NCI-H82 treated with DMSO at 0.1 percent for 48 hours (cell line): Measurements from ENCODE around the gene ATP9A.
A peak's percentile ranks its signal among the peaks of the same experiment; 100 is the strongest.

Experiments
- DNase-seq: peaks from one replicate; lab custom pipeline; 2025; ENCODE audit not compliant: unreplicated experiment; lab: John Stamatoyannopoulos, UW

ATP9A gene

DNA sequence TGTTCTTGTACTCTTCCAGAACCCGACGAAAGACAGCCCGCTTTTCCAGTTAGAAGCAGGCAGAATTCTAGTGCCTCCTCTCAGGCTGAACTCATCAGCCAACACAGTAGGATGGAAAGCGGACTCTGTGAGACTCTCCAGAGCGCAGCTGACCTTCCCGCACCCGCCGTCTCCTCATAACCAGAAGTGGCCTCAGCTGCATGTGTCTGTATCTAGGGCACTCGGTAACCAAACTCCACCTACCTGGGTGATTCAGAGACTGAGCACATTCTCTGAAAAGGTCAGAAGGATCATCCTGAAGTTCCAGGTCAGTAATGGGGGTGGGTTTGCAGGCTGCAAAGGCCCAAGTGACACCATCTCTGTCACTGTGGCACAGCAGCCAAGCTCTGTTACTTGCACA is 158.9 kb downstream of the ATP9A start:
- DNase-seq, result no peak

DNA sequence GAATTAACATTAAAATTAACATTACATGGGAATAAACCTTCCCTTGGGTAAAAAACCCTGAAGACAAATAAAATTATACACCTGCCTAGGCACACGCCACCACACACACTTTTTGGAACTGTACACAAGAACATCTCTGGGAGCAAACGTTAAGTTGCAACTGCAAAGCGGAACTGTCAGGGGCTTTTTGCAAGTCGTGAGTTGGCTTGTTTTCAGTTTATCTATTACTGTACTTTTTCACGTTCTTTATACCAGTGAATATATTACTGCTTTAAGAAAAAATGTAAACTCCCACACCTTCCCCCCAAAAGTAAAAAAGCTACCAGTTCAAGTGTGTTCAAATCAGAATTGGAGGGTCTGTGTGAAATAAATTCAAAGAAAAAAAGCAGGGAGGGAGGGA is 160.1 kb downstream of the ATP9A start:
- no peak for DNase-seq

DNA sequence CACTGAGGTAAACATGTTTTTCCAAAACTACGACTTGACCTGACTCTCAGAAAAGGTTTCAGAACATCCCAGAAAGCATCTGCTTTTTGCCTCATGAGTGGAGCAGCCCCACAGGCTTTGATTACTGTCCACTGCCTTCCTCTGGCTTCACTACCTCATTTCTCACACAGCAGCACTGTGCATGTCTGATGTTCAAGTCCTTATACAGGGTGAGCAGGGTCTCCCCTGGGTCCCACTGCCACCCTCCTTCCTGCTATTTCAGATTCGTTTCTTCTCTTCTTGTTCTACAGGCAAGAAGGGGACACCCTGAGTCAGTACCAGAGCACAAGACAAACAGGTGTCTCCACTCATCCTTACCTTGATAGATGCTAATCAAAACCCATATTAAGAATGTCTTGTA is 161.0 kb downstream of the ATP9A start:
- no peak for DNase-seq

GRCh38 chr20:51604851-51605250 is 163.3 kb downstream of the ATP9A start:
- DNase-seq, result no peak

DNA sequence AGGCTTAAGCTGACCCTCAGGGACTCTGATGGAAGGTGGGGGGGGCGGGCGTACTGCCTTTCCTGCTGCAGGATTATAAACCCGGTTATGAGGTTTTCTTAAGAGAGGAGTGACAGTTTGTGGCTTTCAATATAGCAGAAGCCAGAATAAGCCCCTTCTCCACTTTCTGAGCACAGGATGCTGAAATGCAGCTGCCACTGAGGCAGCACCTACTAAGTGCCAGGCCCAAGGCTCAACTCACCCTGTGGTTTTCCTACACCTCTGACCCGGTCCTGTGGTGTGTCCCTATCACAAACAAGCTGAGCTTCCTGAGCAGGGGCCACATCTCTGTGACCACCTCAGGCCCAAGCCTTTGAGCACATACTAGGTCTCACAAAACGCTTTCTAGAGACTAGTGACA is 166.1 kb downstream of the ATP9A start:
- no peak for DNase-seq

- DNase-seq, result no peak
Measured at GRCh38 chr20:51600950-51601349, 167.2 kb downstream of the ATP9A start.

DNA sequence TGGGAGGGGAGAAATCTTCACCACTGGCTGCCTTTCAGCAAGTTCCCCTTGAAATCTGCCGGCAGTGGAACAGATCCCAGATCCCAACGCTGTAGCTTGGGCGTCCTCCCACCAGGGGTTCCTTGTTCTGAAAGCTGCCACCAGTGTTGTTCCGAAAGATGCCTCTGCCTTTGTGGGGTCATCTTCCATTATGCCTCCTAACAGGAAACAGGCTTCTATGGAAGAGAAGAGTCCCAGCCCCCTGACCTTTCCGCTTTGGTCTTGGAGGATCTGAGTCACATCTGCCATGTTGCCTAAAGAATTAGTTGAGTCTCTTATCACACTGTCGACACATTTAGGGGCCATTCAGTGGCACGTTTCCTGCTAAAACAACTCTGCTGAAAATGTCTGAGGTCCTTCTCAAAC is 168.2 kb downstream of the ATP9A start:
- DNase-seq, result no peak

GRCh38 chr20:51598556-51598955 is 169.6 kb downstream of the ATP9A start:
- DNase-seq, result no peak

DNA sequence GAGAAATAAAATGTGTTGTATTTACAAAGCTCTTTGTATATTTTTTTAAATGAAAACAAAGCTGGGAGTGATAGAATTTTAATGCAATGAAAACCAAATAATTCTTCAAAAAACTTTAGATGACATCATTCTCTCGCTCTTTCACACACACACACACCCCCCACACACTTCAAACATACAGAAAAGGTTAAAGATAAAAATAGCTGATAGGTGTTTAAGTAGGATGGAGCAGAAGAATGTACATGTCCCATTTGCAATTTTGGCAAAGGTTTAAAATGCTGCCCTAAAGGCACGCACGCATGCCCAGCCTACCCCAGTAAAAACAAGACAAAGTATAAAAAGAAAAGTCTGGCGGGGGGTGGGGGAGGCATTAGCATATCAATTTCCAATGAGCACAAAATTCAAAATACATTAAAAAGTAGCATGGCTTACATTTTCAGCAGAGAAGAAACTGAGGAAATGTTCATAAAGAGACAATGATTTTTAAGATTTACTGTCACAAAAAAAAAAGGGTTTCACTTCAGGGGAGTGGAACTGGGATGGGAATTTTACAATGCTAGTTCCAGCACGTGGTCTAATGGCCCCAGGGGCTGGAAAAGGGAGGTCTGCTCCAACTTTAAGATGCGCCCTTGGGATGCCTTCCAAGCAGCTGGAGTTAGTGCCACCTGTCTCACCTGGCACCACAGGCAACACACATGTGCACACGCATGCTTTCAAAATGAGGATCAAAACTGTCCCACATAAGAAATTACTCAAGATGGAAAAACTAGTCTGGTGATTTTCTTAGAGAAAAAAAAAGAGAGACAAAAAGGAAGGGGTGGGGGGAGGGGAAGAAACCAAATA is 170.6 kb downstream of the ATP9A start:
- no peak for DNase-seq

DNA sequence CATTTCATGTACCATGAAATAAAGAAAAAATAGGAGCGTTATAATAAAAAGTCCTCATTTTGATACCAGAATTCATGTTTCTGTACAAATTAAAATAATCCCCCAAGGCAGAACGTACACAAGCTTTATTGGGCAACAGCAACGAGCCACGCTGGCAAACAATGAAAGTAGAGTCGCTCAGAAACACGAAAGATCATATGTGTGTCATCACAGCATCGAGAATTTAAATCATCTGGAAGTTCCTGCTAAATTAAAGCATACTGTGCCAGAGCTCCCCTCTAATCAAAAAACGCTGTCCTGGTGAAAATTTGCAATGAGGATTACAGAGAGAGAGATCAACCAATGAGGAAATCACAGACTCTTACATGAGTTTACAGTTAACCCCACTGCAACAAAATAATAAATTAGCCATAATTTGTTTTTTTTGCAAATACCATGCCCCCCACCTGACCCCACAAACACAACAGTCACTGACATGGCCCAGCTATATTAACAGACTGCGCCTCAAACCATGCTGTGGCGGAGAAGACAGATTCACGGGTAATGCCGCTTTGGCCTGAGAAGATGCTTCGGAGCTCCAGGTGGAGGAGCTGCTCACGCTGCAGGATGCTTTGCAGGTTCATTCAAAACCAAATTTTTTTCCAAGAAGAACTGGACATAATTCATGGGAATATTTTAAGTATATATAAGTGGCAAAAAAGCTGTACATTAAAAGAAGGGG is 171.4 kb downstream of the ATP9A start:
- DNase-seq, result no peak

GRCh38 chr20:51595744-51596143 is 172.4 kb downstream of the ATP9A start:
- no peak for DNase-seq

DNA sequence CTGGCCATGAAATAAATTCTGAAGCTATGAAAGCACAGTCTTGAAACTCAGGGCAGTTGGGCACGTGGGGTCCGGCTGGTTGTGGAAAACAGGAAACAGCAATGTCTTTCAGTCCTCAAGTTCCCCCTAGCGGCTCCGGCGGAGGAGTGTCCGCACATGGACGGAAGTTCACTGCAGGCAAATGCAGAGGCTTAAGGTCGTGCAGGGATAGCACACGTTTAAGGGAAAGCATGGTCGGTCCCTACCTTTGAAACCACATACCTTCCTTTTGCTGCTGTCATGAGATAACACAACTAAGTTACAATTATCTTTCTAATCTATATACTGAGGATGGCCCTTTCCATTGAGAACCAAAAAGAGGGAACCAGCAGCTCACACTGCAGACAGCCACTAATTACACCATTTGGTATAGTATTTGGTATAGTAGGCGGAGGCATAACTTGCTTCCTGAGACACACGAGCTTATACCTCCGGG is 173.1 kb downstream of the ATP9A start:
- peak; percentile 76 for DNase-seq

- no peak for DNase-seq
Measured at GRCh38 chr20:51594236-51595057, 173.7 kb downstream of the ATP9A start.

- DNase-seq, result no peak
Measured at GRCh38 chr20:51593584-51593983, 174.6 kb downstream of the ATP9A start.

- DNase-seq, result no peak
Measured at GRCh38 chr20:51592564-51592963, 175.6 kb downstream of the ATP9A start.

DNA sequence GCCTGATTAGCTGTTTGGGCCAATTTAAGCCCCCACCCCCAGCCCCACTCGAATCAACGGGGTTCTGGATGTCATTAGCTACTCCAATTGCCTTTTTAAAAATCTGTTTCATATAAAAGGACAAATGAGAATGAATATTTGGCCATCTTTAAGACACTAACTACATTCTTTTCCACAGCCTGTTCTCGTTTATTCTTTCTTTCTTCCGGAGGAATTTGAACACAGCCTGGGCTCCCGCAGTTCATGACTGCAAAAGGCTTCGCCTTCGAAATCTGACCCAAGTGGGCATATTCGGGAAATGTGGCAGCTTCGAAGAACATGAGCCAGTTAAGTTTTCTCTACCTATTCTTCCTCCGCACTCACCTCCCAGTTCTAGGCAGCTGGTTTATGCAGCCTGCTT is 176.3 kb downstream of the ATP9A start:
- no peak for DNase-seq

GRCh38 chr20:51588762-51589161 is 179.4 kb downstream of the ATP9A start:
- no peak for DNase-seq

DNA sequence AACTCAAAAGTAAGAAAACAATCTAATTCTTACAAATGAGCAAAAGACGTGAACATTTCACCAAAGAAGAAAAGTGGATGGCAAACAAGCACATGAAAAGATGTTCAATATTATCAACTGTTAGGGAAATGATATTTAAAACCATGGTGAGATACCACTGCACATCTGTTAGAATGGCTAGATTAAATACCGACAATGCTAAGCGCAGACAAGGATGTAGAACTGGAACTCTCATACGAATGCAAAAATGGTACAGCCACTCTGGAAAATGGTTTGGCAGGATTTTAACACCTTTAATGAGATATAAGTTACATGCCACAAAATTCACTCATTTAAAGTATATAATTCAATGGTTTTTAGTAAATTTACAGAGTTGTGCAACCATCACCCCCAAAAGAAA is 181.0 kb downstream of the ATP9A start:
- DNase-seq, result no peak

GRCh38 chr20:51586005-51586440 is 182.2 kb downstream of the ATP9A start:
- DNase-seq, result no peak

DNA sequence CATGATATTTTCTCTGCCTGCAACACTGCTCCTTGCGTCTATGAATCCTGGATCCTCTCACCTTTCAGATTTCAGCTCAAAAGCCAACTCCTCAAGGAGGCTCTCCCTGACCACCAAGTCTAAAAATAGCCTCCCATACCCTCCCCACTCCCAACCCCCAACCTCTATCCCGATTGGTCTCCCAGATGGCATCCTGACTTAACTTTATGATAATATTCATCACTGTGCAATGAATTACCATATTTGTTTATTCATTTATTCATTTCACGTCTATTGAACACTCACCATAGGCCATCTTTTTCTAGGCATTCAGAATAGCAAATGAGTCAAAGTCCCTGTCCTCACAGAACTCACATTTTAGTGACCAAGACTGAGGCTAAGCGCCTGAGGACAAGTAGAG is 183.0 kb downstream of the ATP9A start:
- DNase-seq, result no peak

DNA sequence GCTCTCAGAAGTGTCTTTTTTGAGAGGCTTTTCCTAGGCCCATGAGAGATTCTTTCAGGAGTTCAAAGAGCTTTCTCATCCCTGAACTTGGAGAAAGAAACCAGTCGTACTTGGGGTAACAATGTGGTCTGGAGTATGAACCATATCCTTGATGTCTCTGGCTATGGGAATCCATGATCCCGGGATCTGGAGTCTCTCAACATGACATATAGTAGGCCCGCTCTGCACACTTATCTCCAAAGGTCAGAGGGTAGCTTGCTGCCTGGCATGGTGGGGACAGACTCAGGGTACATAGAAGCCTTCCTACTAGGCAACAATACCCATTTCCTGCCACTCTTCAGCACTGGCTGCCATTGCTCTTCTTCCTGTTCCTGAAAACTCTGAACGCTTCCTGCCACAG is 183.5 kb downstream of the ATP9A start:
- no peak for DNase-seq
